GM10248 (cell line): Measurements from ENCODE around the gene CCDC148.

Experiments
- CTCF ChIA-PET: fragments of 300-600 bp; sonication (Branson Sonifier 250); formaldehyde crosslinking; extraction: SDS; loops from one replicate; lab custom pipeline; 2021; ENCODE audit warnings: antibody characterized with exemption; lab: Yijun Ruan, JAX
- POLR2A ChIA-PET: fragments of 350-650 bp; sonication (Branson Sonifier 250); formaldehyde crosslinking; extraction: SDS; loops from one replicate; lab custom pipeline; 2020; ENCODE audit warnings: antibody characterized with exemption; lab: Yijun Ruan, JAX
- DNase-seq: peaks from one replicate; pipeline ENCODE4 v3.0.0; 2012; ENCODE audit errors: extremely low spot score
- CTCF ChIP-seq: IDR thresholded peaks from 2 replicates; pipeline ENCODE4 v1.5.1; 2012; ENCODE audit warnings: mild to moderate bottlenecking, low read depth; ENCODE audit errors: extremely low read depth, missing control alignments, control extremely low read depth

Gene CCDC148

GRCh38 chr2:158300394-158300793 is 156.2 kb downstream of the CCDC148 start:
- CTCF ChIA-PET: interaction anchor here (1.7 to 2.5 kb wide), 2 partner anchors 10 to 34 kb away, joined by 3 to 8 read pairs; no protein-coding TSS in a partner anchor
- POLR2A ChIA-PET: no interaction called here
- no peak for DNase-seq

DNA sequence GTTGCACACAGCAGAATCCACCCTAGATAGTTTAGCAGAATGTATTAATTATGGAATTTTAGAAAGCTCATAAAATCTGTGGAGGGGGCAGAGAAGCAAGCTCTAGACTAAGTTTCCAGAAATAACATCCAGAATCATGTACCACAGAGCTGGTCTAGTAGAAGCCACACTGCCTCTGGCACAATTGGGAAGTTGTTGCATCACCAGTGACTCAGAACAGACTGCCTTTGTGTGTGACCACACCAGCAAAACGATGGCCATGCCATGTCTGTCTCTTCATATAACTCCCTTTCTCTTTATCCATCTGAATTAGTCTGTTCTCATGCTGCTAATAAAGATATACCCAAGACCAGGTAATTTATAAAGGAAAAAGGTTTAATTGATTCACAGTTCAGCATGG is 158.9 kb downstream of the CCDC148 start:
- ChIA-PET CTCF (interaction anchor here (1.4 kb wide), 1 partner anchor 22 kb away, joined by 3 read pairs; no protein-coding TSS in a partner anchor), POLR2A (no interaction called here)
- no peak for TF ChIP-seq CTCF
- DNase-seq: no peak

More at GRCh38 chr2:158300394-158300793, 156.2 kb downstream of the CCDC148 start:
- no peak for TF ChIP-seq CTCF

GRCh38 chr2:158297120-158297519 is 159.4 kb downstream of the CCDC148 start:
- no peak for TF ChIP-seq CTCF
- DNase-seq: no peak
- CTCF ChIA-PET: interaction anchor here (1.4 kb wide), 1 partner anchor 22 kb away, joined by 3 read pairs; no protein-coding TSS in a partner anchor
- POLR2A ChIA-PET: no interaction called here

DNA sequence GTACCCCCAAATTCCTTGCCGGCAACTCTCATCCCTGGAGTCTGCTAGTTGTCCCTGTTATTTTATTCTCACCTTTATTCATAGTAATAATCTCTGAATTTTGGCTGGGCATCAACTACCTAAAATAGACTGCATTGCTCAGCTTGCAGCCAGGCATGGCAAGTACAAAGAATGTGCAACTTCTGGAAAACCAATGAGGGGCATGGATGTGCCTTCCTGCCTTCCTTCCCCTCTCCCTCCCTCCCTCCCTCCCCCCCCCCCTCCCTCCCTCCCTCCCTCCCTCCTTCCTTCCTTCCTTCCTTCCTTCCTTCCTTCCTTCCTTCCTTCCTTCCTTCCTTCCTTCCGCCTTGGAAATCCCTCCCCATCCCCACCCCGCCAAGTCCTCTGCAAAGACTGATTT is 162.8 kb downstream of the CCDC148 start:
- CTCF ChIA-PET: no interaction called here
- no peak for TF ChIP-seq CTCF
- DNase-seq: no peak
- POLR2A ChIA-PET: no interaction called here

- no peak for DNase-seq
- ChIA-PET POLR2A (no interaction called here), CTCF (no interaction called here)
- no peak for TF ChIP-seq CTCF
These were observed 164.9 kb downstream of the CCDC148 start for GRCh38 chr2:158291544-158292180.

DNA sequence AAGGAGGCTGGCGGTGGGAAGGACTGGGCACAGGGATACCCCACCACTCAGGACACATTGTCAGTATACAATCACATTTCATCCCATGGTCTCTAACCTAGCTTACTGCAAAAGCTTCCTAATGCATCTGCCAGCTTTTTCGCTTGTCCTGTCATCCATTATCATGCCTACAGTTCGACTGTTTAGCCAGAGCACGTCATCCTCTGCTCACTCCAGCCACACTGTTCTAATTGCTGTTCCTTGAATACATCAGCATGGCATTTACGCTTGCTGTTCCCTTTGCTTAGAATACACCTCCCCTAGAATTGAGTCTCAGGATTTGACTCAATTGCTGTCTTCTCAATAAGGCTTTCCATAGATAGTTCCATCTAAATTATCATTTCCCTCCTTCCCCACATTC is 166.3 kb downstream of the CCDC148 start:
- ChIA-PET CTCF (interaction anchor here (0.9 to 1.3 kb wide), 3 partner anchors 10 to 22 kb away, joined by 3 to 8 read pairs (median 4); no protein-coding TSS in a partner anchor), POLR2A (no interaction called here)
- TF ChIP-seq CTCF: no peak
- no peak for DNase-seq
